Stimulated activated naive CD8-positive, alpha-beta T cell treated with anti-CD3 and anti-CD28 coated beads, Interleukin-15, Interleukin-2, amounts not matched to agents 100 U/mL and 50 U/mL, for 24 hours (primary cell): Measurements from ENCODE around the gene TTC1.
"Not testable (repeated sequence)": the region's sequence is repeated elsewhere in the genome, so short reads cannot be mapped to it uniquely, and the experiment has no call there.

Experiments
- ATAC-seq: fragments of 150-1000 bp; cut with Tn5 transposase; one replicate; pipeline ENCODE4 v1.10.0; 2021
- DNase-seq: peaks from one replicate; pipeline ENCODE4 v3.0.0; 2021

The TTC1 gene

DNA sequence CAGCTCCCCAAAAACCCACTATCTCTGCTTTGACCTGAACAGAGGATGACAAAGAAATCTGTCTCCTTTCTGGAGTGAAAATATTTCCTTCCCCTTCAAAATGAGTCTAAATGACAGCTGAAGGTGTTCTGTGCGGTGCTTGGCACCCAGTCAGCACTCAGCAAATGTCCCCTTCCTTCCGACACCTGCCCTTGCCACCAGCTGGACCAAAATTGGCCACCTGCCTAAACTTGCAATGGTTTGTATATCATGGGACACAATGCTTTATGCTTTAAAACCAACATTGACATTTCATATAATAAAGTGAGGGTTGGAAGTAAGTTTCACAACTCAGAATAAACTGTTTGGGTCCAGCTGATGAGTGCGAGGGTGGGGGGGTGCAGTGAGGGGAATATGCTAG is 7.5 kb upstream of the TTC1 start:
- ATAC-seq (no peak), DNase-seq (no peak)

DNA sequence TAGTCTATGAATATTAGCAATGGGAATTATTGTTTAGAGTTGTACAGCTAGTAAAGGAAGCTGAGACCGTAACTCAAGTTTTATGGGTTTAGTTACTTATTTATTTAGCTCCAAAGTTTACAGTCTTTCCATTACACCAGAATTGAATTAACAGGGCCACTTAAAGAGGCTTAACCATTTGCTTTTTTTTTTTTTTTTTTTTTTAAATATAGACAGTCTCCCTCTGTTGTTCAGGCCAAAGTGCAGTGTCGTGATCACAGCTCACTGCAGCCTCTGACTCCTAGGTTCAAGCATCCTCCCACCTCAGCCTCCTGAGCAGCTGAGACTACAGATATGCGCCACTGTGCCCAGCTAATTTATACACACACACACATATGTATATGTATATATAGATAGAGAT is 1.4 kb upstream of the TTC1 start:
- DNase-seq (no peak), ATAC-seq (no peak)

DNA sequence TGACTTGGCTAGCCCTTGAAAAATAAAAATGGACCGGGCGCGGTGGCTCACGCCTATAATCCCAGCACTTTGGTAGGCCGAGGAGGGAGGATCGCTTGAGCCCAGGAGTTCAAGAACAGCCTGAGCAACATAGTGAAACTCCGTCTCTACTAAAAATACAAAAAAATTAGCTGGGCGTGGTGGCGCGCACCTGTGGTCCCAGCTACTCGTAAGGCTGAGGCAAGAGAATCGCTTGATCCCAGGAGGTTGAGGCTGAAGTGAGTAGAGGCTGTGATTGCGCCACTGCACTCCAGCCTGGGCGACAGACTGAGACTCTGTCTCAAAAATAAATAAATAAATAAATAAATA is 436 bp upstream of the TTC1 start:
- not testable (repeated sequence) for ATAC-seq, DNase-seq

DNA sequence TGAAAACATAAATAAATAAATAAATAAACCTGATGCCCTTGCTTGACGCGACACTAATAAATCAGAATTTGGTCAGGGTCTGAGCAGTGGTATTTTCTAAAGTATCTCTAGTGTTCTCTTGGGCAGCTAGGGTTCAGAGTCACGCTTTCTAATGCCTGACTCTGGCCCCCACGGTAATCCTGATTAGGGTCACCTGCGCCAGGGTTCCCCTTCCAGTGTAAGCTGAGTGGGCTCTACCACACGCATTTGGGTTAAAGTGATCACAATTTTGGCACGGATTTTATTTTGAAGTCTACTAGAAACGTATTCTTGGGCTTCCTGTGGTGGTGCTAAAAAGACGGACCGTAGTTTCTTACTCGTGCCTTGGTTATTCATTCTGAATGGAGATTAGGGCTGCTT is 651 bp downstream of the TTC1 start:
- no peak for ATAC-seq
- no peak for DNase-seq

DNA sequence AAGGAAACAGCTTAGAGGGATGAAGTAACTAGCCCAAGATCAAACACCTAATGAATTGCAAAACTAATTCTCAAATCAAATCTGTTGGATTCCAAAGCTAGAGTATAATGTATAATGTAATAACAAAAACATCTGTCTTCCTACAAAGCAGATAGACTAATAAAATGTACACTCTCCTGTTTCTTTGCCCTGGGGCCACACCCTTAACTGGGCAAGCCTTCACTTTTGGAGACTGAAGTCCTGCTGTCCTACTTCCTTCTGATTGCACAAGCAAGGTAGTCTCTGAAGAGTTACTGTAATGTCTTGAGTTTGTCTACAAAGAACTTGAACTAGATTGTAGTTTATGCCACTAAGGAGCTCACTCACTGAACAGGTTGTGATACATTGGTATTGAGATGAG is 2.5 kb downstream of the TTC1 start:
- ATAC-seq = no peak

DNA sequence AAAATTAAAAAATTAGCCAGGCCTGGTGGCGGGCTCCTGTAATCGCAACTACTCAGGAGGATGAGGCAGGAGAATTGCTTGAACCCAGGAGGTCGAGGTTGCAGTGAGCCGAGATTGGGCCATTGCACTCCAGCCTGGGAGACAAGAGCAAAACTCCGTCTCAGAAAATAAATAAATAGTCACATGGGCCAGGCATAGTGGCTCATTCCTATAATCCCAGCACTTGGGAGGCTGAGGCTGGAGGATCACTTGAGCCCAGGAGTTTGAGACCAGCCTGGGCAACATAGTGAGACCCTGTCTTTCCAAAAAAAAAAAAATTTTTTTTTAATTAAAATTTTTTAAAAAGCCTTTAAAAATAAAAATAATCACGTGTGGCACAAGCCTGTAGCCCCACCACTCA is 5.3 kb downstream of the TTC1 start:
- not testable (repeated sequence) for DNase-seq, ATAC-seq

More for the DNA sequence above, 2.5 kb downstream of the TTC1 start:
- no peak for DNase-seq

DNA sequence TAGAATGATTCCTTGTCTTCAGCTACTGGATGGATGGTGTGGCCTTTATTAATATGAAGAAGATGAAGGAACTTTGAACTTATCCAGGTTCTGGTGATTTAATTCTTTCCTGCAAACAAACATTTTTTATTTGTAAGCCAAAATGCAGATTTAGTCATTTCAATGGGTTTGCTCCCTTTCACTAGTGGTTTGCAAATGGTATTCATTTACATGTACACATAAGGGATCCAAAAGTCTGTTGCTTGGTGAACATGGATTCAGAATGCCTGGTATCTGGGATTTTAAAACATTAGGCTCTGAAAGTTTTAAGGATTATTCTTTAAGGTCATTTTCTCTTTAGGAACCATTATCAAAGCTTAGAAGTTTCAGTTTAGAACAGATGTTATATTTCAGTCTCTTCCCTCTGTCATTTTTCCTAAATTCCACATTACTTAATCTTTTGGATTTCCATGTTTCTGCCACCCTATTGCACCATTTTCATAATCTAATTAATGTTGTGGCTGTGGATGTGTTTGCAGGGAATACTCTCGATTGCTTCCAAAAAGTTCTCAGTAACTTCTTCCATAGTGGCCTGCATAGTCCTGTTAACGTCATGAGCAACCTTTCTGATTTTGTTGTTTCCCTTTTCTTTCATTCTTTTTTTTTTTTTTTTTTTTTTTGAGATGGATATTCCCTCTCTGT is 10.1 kb downstream of the TTC1 start:
- no peak for ATAC-seq
- no peak for DNase-seq

DNA sequence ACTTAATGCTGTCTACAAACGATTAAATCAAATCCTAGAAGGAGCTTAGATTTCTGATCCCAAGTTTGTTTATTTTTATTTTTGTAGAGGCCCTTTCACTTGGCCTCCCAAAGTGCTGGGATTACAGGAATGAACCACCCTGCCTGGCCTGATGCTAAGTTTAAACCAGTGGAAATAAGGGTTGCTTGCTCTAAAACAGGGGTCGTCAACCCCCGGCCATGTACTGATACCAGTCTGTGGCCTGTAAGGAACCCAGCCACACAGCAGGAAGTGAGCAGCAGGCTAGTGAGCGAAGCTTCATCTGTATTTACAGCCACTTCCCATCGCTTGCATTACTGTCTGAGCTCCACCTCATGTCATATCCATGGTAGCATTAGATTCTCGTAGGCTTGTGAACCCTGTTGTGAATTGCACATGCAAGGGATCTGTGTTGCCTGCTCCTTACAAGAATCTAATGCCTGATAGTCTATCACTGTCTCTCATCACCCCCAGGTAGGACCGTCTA is 11.4 kb downstream of the TTC1 start:
- ATAC-seq (no peak), DNase-seq (no peak)

DNA sequence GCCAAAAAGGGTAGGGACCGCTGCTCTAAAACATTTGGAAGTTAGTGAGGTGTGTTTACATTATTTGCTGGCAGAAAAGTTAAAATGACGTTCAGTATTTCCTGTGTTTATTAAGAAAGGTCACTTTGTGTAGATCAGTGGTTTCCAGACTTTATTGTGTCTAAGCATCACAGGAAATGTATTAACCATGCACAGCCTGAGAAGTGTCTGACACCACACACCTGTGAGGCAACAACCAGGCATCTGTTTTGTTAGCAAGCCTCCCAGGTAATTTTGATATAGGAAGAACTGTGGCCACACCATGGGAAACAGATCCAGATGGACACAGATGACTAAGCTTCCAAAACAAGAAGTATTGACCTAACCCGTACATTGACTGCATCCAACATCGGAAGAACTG is 12.0 kb downstream of the TTC1 start:
- DNase-seq (no peak), ATAC-seq (no peak)

DNA sequence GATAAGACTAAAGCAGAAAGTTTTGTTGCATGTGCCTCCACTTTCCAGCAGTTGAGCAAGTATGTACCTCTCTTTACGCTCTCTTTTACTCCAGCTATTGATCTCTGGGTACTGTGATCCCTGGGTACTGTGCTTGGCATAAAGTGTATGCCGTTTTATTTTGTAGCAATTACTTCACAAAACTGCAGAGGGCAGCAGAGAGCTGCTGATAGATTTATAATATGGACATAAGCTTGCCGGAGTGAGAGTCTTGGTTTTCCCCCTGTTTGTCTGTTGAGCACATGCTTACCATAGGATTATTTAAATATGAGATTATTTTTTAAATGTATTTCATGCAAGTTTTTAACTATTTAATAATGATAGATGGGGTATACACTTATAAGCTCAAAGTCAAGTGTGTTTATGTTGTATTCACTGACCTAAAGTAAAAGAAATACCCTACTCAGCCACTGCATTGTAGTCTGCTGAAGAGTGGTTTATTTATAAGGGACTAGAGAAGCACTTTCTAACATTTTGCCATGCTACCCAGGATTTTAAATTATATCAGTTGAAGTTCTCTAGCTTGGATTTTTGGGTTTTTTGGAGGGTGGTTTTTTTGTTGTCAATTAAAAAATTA is 13.0 kb downstream of the TTC1 start:
- peak; percentile 55 for DNase-seq
- peak; percentile 82 for ATAC-seq

DNA sequence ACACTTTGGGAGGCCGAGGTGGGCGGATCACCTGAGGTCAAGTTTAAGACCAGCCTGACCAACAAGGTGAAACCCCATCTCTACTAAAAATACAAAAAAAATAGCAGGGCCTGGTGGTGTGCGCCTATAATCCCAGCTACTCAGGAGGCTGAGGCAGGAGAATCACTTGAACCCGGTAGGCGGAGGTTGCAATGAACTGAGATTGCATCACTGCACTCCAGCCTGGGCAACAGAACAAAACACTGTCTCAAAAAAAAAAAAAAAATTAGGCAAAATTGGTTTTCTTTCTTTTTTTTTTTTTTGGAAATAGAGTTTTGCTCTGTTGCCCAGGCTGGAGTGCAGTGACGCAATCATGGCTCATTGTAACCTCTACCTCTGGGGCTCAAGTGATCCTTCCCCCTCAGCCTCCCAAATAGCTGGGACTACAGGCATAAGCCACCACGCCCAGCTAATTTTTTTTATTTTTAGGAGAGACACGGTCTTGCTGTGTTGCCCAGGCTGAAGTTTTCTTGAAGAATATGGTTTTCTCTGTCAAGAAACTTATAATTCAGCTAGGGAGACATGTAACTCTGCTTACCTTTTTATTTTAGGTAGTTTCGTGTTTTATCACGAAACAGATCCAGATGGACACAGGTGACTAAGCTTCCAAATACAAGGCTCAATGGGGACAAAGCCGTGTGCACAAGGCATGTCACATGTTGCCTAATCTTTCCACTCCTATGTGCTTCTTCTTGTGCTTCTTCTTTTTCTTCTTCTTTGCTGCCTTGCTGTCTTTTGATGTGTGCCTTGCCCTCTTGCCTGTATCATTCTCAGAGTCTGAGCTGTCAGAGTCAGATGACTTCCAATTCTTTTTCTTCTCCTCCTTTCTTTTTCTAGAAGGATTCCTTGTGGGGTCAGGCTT is 14.3 kb downstream of the TTC1 start:
- ATAC-seq = no peak
- no peak for DNase-seq

DNA sequence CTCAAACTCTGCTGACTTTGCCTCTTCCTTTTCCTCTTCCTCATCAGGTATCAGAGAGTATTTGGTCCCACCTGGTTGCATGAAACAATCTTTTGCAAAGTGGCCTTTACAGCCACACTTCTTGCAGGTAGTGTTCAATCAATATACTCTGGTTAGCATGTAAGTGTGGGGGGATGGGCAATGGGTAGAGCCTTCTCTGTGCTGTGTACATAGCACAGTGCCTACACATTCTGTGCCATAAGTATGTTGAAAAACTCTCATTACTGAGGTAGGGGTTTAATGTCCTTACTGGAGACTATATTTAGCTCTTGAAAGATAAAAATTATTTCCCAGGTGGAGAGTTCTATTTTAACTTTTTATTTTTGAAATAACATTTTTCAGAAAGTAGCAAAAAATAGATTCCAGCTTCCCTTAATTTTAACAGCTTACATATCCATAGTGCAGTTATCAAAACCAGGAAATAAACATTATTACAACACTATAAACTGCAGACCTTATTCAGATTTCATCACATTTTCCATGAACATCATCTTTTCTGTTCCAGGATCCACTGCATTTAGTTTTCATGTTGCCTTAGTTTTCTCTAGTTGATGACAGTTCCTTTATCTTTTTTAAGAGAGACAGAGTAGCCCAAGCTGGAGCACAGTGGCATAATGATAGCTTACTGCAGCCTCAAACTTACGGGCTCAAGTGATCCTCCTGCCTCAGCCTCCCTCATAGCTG is 15.1 kb downstream of the TTC1 start:
- no peak for DNase-seq
- no peak for ATAC-seq

DNA sequence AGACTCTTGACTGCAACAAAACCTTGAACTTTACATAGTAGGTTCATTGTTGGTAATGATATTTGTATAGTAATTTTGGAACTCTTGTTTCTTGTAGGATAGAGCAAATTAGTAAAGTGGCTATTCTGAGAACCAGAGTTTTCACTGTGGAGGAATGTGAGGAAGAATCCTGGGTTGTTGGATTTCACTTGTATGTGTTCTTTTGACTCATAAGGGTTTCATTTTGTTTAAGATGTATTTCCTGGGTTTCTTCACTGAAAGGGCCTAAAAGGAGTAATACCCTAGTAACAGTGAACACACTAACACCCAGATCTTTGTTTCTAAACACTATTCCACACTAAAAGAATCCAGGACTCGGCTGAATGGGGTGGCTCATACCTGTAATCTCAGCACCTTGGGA is 20.1 kb downstream of the TTC1 start:
- no peak for ATAC-seq
- no peak for DNase-seq

DNA sequence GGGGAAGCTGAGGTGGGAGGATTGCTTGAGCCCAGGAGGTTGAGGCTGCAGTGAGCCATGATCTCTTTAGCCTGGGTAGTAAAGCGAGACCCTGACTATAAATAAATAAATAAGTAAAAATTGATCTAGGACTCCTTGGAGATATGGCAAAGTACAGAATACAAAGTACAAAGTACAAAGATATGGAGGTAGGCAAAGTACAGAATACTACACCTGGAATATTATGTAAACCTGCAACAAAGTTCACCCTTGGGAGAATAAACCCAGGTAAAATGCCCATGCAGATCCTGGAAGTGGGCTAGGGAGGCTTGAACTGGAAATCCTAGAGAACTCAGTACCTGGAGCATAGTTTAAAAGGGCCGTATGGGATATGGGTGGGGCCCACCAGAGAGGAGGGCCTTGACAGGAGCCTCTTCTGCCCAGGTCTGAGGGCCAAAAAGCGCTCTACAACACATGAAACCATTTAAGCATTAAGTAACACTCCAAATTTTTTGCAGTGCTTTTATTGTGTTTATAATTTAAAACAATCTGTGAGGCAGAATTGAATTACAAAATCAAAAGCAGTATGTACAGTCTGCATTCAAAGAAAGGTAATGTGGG is 20.7 kb downstream of the TTC1 start:
- ATAC-seq (no peak), DNase-seq (no peak)

DNA sequence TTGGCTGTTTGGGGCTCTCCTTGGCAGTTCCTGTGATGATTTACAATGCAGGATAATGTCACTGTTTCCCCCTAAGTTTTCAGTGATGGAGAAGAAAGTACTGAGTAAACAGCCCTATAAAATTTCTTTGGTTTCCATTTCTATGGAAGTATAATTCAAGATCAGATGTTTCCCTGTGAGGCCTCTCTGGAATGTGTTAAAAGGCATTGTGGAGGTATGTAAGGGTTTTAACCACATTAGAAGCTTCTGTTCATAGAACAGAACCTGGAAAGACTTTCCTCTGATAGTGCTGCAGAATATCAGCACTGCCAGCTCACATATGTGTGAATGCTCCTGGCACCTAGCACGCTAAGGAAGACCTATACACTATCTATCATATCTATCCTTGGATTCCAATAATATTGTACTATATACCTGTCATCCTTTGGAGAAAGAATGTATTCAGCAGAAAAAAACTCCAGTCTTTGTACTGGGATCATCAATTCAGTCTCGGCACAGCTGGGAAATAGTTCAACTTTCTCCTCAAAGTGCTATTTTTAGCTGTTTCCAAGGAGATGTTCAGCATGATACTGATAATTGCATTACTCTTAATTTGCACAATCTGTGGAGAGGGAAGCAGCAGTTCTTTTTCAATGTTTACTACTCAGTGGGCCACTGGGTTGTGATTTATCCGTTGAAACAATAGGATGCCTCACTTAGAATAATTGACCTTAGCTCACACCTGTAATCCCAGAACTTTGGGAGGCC is 21.9 kb downstream of the TTC1 start:
- no peak for DNase-seq
- ATAC-seq = no peak

DNA sequence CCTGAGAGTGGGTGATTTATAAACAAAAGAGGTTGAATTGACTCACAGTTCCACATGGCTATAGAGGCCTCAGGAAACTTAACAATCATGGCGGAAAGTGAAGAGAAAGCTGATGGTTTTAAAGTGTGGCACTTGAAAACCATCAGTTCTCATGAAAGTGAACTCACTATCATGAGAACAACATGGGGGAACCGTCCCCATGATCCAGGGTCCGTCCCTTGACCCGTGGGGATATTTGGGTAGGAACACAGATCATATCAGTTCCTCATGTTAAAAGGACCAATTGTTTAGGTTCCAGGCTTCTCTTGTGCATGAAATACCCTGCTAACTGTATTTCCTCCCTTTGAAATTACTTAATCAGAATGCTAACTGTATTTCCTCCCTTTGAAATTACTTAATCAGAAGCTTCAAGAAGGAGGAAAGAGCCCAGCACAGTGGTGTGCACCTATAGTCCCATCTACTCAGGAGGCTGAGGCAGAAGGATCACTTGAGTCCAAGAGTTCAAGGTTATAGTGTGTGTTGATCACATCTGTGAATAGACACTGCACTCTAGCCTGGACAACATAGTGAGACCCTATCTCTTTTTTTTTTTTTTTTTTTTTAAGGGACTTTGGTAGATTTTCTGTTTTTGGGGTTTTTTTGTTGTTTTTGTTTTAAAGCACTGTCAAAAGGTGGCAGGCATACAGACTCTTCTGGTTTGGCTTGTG is 24.8 kb downstream of the TTC1 start:
- DNase-seq (no peak), ATAC-seq (no peak)

DNA sequence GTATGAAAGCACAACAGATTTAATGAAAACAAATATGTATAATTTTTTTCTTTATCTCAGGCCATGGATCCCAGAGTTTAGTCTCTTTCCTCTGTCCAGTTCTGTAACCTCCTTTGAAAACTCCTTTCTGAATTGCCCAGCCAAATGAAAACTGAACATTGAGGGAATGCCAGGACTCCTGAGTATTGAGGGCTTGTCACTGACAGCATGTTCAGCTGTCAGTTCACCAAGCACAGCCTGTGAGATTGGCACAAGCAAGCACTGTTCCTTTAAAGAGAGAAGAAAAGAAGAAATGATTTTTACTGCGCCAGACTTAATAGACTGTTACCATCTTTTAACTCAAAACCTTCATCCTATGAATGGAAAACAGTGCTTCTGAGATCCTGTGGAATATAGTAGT is 27.3 kb downstream of the TTC1 start:
- DNase-seq (no peak), ATAC-seq (no peak)

DNA sequence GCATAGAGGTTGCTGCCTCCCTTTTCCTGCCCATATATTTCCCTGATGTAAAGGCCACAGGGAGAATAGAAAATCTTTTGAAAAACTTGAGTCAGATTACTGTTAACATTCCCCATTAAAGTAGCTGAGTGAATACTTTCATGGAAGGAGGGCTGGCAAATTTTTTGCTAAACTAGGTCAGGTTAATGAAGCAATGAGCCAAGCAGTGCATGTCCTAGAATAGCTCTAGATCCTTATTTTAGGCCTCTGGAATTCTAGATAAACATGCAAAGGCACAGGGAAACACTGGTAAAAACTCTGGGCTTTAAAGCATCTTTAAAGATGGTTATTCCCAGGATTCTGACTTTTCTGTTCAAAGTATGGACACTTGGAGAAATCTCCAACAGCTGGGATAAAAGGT is 27.9 kb downstream of the TTC1 start:
- no peak for DNase-seq
- no peak for ATAC-seq

DNA sequence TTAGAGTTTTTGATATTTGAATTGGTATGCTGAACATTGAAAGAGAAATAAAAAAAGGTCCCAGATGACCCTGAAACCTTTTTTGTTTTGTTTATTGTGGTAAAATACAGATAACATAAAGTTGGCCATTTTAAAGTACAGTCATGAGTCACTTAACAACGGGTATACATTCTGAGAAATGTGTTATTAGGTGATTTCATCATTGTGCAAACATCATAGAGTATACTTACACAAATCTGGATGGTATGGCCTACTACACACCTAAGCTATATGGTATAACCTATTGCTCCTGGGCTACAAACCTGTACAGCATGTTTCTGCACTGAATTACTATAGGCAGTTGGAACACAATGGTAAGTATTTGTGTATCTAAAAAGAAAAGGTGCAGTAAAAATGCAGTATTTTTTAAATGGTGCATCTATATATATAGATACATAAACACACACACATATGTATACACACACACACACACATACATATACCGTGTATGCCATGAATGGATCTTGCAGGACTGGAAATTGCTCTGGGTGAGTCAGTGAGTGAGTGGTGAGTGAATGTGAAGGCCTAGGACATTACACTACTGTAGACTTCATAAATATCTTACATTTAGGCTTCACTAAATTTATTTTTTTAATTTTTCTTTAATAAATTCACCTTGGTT is 31.0 kb downstream of the TTC1 start:
- ATAC-seq (no peak), DNase-seq (no peak)

DNA sequence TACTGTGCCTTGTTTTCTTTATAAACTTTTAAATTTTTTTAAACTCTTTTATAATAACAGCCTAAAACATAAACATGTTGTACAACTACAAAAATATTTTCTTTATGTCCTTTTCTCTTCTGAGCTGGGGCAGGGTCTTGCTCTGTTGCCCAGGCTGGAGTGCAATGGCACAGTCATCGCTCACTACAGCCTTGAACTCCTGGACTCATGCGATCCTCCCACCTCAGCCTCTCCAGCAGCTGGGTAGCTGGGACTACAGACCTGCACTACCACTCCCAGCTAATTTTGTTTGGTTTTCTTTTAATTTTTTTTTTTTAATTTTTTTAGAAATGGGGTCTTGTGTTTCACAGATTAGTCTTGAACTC is 31.5 kb downstream of the TTC1 start:
- ATAC-seq = no peak

More for the DNA sequence above, 31.5 kb downstream of the TTC1 start:
- no peak for DNase-seq
